Right kidney (tissue), 9 donors: ENCODE data around the gene PRDX1.

ENCODE experiments used
- DNase-seq: peaks from one replicate; pipeline ENCODE4 v3.0.0-alpha.2; 2016
- long read RNA-seq, 8 donors: transcript quantifications; one replicate each; lab custom pipeline, GENCODE V29; 2026

PRDX1 gene
- long read RNA-seq, donor 1, transcript PRDX1-202 (6 exons, 1,021 nt): major isoform, 296 of 475 reads
- long read RNA-seq, donor 1, partial matches to known transcripts: 179 of 475 reads
- long read RNA-seq, donor 1, other reads (novel, unspliced or antisense): 0 of 475 reads
- long read RNA-seq, donor 2, transcript PRDX1-202 (6 exons, 1,021 nt): major isoform, 170 of 207 reads
- long read RNA-seq, donor 2, partial matches to known transcripts: 36 of 207 reads
- long read RNA-seq, donor 2, other reads (novel, unspliced or antisense): 0 of 207 reads
- long read RNA-seq, donor 3, transcript PRDX1-202 (6 exons, 1,021 nt): major isoform, 125 of 137 reads
- long read RNA-seq, donor 3, partial matches to known transcripts: 11 of 137 reads
- long read RNA-seq, donor 3, other reads (novel, unspliced or antisense): 0 of 137 reads
- long read RNA-seq, donor 4, transcript PRDX1-202 (6 exons, 1,021 nt): major isoform, 219 of 249 reads
- long read RNA-seq, donor 4, partial matches to known transcripts: 28 of 249 reads
- long read RNA-seq, donor 4, other reads (novel, unspliced or antisense): 0 of 249 reads
- long read RNA-seq, donor 5, transcript PRDX1-202 (6 exons, 1,021 nt): major isoform, 287 of 757 reads
- long read RNA-seq, donor 5, partial matches to known transcripts: 458 of 757 reads
- long read RNA-seq, donor 5, other reads (novel, unspliced or antisense): 12 of 757 reads
- long read RNA-seq, donor 6, transcript PRDX1-202 (6 exons, 1,021 nt): major isoform, 183 of 327 reads
- long read RNA-seq, donor 6, partial matches to known transcripts: 142 of 327 reads
- long read RNA-seq, donor 6, other reads (novel, unspliced or antisense): 0 of 327 reads
- long read RNA-seq, donor 7, transcript PRDX1-202 (6 exons, 1,021 nt): major isoform, 326 of 401 reads
- long read RNA-seq, donor 7, partial matches to known transcripts: 70 of 401 reads
- long read RNA-seq, donor 7, other reads (novel, unspliced or antisense): 5 of 401 reads
- long read RNA-seq, donor 8, transcript PRDX1-202 (6 exons, 1,021 nt): major isoform, 217 of 499 reads
- long read RNA-seq, donor 8, partial matches to known transcripts: 241 of 499 reads
- long read RNA-seq, donor 8, other reads (novel, unspliced or antisense): 40 of 499 reads

DNA sequence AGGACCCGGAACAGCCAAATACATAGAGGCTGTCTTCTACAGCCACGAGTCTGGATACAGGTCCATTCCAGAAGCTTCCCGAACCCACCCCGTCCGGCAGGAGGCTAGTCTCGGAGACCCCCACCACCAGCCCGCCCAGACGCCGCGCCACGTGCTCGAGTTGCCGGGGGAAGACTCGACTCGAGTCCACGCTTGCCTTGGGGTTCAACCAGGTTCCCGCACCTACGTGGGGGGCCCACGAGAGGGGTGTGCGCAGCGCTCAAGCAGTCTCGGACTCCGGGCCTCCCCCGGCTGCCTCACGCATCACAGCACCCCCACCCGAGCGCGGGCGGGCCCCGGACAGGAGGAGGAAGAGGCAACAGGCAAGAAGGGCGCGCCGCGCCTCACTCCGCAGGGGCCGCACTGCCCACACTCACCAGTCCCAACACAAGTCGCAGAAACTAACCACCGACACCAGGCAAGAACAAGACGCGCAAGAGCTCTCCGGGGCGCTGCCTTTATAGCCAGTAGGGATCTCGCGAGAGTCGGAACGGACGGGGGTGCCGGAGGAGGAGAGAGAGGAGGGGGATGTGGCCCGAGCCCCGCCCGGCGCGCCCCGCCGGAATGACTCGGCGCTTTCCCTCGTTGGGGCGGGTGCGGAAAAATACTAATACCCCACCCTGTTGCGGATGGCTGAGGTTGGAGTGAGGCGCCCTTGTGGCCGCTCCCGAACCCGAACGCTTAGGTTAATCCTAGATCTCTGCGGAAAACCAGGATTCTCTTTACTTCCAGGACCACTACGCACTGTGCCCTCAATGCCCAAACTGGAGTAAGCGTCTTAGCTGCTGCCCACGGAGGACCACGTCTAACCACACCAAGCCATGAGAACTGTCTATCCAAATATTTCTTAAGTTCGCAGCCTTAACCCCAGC, at the start of gene PRDX1:
TSS of gene PRDX1 (minus strand) at position 472 of the 911 bp plus-strand sequence. CDS start 2,841 bp downstream, outside the sequence.
- DNase-seq: peak; percentile 98

DNA sequence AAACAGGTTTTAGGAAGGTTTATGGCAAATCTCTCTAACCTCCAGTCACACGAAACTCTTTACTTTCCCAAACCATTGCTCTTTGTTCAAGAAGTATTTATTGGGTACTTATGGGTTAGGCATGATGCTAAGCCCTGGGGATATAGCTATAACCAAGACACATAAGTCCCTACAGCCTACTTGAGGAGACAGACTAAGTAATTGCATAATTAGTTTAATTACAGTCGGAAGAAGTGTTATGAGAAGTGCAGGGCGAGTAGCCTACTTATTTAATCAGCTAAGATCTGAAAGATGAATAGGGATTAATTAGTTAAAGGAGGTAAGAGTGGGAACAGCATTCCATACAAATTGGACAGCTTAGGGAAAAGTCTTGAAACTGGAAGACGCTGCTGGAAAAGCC, 48.9 kb upstream of the PRDX1 start:
- no peak for DNase-seq

DNA sequence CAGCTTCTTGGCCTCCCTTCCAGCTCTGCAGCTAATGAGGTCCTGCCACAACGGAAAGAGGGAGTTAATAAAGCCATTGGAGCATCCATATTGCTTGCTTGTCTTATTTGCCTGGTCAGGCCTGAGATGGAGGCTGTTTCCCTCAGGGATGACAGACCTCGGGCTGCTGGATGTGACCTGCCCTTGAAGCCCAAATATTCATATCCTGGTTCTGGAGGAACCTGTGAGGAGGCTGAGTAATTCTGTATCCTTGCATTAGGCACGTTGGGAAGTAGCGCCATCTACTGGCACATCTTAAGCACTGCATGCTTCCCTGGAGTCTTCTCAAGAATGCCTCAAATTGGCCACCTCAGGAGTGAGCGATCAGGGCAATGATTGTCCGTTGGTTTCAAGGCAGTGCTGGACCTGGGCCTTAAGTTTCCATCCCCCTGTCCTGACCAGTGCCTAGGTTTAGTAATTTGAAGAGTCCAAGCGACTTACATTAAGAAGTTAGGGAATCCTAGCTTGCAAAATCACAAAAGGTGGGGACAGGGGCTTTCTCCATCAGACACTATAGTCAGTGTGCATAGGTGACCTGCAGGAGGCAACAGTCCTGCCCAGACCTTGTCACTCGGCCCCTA, 48.4 kb upstream of the PRDX1 start:
- DNase-seq: peak; percentile 43

DNA sequence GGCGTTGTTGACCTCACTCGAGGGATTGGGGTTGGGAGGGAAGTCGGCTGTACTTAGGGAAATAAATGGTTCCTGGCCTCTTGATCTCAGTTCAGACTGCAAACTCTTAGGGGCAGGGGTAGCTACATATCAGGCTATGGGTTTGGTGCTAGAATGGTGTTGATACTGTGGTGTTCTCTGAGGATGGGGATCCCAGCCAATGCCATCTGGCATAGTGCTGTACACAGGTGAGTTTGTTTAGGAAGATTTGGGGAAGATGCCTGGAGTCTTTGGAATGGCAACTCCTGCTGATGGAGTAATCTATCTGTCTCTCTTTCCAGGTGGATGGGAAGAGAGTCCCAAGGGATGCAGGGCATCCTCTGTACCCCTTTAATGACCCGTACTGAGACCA, 47.9 kb upstream of the PRDX1 start:
- DNase-seq: no peak

DNA sequence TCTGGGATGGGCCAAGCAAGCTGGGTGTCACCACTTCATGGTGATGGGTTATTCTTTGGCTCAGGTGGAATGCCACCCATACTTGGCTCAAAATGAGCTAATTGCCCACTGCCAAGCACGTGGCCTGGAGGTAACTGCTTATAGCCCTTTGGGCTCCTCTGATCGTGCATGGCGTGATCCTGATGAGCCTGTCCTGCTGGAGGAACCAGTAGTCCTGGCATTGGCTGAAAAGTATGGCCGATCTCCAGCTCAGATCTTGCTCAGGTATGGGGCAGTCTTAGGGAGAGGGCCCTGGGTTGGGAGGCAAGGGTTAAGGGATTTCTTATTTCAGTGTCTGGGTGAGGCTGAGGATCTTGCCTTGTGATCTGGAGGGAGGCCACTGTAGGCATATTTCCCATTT, 46.7 kb upstream of the PRDX1 start:
- no peak for DNase-seq

DNA sequence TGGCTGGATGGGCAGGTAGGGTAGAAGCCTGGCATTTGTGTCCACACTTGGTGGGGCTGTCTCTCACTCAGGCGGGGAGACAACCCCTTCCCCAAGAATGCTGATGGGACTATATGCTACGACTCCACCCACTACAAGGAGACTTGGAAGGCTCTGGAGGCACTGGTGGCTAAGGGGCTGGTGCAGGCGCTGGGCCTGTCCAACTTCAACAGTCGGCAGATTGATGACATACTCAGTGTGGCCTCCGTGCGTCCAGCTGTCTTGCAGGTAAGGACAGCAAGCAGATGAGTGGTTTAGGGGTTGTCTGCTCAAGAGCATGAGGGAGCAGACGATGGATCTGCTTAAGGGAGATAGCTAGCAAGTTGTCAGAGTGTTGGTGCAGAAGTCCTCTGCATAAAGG, 46.2 kb upstream of the PRDX1 start:
- no peak for DNase-seq

DNA sequence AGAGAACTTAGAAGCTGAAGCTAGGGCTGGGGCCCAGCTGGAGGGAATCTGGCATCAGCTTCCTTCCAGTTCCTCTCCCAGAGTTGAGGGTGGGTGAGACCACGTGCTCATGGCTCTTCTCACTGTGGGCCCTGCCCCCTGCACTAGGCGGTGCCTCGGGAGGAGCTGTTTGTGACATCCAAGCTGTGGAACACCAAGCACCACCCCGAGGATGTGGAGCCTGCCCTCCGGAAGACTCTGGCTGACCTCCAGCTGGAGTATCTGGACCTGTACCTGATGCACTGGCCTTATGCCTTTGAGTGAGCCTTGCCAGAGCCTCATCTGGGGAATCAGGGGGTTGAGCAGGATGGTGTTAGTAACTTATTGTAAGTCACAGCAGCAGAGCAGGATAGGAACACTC, 45.0 kb upstream of the PRDX1 start:
- no peak for DNase-seq

DNA sequence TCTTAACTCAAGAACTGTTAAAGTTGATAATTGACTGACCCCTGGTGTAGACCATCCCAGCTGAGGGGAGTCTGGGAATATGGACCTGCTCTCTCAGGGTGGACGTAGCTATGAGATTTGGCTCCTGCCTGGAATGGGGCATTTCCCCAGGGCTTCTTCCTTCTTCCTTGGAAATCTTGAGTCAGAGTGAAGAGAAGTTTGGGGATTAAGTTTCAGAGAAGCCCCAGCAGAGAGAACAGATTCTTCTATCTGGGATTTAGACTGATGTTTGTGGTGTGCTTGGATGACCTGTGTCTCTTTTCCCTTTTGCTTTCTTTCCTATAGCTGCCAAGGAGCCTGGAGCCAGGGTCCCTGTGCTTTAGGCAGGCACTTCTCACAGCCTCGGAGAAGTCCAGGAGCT, 42.2 kb upstream of the PRDX1 start:
- no peak for DNase-seq

DNA sequence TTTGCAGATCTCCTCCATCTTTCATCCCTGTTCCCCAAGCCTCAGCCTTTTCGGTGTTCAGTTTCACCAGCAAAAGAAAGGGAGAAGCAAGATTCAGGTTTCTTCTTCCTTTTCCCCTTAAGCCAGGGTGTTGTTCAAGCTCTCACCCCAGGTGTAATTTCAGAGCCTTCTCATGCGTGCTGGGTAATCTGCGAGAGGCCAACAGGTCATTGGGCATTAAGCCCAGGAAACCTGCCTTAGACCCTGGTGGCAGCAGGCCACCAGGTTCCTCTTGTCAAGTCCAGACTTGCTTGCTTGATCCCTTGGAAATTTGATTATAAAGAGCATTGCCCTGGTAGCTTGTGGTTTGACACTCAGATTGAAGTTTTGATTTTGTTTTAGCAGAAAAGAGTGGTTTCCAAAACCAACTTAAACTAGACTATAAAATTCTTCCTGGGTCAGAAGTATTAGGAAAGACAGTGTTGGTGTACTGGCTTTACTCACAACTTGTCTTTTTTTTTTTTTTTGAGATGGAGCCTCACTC, 35.8 kb upstream of the PRDX1 start:
- no peak for DNase-seq

DNA sequence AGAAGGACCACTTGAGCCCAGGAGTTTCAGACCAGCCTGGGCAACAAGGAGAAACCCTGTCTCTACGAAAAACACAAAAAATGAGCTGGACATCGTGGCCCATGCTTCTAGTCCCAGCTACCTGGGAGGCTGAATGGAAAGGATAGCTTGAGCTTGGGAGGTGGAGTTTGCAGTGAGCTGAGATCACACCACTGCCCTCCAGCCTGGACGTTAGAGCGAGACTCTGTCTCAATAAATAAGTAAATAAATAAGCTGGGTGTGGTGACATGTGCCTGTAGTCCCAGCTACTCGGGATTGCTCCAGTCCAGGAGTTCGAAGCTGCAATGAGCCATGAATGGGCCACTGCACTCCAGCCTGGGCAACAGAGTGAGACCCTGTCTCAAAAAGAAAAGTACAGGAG, 32.5 kb upstream of the PRDX1 start:
- no peak for DNase-seq

DNA sequence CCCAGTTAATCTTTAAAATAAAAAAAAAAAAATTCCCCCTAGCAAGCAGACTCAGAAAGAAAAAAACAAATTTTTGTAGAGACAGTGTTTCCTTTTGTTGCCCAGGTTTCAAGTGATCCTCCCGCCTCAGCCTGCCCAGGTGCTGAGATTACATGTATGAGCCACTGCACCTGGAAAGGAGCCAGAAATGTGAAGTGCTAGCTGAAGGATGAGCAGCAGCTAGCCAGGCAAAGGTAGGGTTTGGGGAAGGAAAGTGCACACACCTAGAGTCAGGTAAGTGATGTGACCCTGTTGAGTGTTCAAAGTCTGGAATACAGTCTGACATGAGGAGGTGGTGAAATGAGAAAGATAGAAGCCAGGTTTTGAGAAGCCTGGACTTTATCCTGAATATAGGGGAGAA, 30.6 kb upstream of the PRDX1 start:
- DNase-seq: no peak

DNA sequence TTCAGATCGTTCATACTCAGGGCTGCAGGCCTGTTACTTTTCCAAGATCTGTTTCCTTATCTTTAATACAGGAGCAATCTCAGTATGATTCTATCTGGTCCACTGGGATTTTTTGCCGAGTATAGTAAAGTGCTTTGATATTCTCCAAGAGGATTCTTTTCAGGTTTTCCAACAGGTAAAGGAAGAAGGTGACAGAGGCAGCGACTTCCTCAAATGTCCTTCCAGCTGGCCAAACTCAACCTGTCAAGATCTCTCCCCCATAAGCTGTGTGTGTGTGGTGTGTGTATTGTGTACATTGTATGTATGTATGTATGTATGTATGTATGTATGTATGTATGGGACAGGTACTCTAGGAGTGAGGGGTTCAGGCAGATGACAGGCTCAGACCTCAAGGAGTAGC, 30.0 kb upstream of the PRDX1 start:
- no peak for DNase-seq

DNA sequence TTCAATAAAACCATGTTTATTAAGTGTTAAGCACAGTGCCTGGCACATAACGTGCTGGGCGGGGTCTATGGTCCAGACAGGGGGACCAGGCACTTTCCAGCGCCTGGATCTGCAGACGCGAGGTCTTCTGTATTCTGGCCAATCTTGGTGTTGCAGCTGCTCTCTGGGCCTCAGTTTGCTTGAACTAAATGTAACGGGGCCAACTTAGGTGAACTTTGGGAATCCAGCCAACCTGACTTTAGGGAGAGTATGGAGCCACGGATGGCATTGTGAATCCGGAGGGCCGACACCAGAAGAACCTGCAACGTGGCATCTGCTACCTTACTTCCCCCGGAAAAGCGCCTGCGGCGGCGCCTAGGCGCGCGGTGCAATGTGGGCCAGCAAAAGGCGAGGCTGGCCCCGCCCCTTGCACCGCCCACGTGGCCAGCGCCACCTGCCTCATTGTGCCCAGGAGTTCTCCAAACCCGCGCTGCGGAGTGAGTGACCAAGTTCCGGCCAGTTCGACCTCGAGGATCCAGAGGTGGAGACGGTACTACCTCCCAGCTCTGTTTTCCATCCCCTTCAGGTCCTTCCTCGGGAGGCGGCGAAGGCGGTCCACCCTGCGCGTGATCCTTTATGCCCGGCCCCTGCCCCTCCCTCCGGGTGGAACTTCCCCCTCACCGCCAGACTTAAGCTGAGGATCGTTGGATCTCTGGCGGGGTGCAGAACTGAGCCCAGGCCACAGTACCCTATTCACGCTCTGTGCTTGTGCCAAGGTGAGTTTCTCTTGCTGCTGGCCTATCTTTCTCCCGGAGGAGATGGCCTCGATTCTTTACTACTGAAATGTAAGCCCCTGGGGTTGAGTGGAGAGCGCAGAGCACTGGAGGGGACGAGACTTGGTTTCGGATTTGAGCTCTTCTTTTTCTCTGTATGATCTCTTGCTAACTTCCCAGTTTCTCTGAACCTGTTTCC, 29.0 kb upstream of the PRDX1 start, which contains the start of gene AKR1A1:
TSS of gene AKR1A1 (plus strand) at position 426 of the 951 bp plus-strand sequence. CDS start 10,969 bp downstream, outside the sequence.
- peak; percentile 97 for DNase-seq

DNA sequence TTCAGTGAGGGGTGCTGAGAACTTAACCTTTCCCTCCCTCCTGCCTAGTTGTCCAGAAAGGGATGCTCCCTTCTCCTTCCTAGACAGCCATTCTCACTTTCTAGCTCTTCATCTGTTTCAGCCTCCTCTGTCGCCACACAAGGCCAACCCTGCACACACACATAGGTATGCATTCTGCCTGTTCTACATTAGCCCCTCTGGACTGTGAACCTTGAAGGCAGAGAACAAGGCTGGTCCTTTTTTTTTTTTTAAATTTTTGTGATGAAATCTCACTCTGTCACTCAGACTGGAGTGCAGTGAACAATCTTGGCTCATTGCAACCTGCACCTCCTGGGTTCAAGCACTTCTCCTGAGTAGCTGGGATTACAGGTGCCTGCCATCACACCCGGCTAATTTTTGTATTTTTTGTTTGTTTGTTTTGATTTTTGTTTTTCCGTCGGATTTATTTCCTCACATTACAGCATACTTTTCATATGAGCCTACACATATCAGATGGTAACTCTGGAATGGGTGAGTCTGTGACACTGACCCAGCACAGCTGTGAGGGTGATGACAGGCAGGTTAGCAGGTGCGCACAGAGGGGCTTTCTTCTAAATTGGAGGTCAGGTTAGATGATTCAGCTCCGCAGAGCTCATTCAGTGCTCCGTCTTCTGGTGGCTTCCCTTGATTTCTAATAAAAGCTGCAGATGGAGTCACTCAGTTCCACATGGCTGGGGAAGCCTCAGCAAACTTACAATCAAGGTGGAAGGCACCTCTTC, 24.0 kb upstream of the PRDX1 start:
- no peak for DNase-seq

DNA sequence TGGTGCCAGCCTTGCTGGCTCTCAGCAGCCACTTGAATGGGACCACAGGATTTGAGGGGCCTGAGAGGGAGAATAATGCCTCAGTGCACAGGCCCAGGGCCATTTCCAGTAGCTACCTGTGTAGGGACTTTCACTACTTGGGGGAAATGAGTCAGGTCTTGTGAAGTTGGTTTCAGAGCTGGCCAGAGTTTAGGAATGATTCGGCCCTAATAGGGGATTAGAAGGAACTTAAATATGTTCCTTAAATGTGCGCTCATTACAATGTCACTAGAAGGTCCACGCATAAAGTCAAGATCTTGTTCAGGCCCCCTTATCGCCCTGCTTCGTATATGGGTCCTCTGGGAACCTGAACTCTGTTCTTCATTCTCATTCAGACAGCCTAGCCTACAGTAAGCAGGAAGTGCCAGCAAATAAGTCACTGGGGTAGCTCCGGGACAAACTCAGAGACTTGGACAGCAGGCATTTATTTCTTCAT, 23.4 kb upstream of the PRDX1 start:
- DNase-seq: no peak

DNA sequence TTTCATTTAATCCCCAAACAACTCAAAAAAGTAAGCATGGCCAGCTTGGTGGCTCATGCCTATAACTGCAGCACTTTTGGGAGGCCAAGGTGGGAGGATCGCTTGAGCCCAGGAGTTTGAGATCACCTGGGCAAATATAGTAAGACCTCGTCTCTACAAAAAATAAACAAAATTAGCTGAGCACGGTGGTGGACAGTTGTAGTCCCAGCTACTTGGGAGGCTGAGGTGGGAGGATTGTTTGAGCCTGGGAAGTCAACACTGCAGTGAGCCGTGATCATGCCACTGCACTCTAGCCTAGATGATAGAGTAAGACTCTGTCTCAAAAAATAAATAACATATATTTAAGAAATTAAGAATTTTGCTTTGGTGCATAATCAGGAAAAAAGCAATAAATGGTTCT, 22.8 kb upstream of the PRDX1 start:
- DNase-seq: no peak

DNA sequence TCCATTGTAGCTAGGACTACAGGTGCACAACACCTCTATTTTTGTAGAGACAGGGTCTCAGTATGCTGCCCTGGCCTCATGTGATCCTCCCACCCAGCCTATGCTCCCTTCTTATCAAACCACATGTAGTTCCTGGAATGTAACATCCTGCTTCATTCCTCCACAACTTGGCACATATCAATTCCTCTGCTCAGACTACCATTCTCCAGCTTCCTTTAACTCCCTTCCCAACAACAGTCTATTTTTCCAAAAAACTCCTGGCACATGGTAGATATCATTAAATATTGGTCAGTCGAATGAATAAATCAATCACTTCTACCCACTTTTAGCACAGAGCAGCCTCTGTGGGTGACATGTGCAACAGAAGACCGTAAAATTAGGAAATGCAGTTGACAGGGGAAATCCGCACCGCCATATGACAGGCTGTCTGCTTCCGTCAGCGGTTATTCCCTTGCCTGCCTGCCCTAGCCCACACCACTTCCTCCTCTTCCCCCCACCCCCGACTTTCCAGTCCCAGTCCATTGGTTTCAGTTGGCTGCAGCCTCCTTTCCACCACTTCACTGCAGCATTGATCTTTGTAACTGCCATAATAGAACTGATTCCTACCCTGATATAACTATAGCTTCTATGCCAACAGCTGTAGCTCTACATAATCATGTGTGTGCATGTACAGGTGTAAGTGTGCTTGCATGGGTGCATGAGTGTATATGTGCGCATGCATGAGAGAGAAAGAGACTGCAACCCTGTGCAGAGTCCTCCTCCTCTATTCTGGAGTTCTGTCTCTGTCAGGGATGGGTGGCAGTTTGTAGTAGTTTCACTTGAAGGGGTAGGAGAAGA, 22.1 kb upstream of the PRDX1 start:
- peak; percentile 24 for DNase-seq

DNA sequence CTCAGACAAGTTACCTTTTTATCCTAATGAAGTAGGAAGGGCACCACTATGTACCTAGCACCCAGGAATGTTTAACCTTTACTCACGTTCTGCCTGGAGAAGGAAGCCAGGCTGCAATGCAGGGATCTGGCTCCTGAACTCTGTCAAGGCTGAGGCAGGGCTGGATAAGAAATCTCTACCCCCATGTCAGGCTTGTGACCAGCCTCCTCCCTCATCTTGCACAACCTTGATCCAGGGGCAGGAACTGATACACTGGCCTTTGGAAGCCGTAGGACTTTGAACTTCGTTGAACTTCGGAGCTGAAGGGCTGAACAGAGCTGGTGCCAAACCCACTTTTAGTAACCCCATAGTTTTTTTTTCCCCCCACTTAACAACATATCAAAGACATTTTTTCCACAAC, 20.9 kb upstream of the PRDX1 start:
- no peak for DNase-seq
